Activated naive CD4-positive, alpha-beta T cell treated with Interleukin-2 at 50 U/mL for 16 hours (primary cell): ENCODE results near the gene ZBTB1.
"Not testable (repeated sequence)": the region's sequence is repeated elsewhere in the genome, so short reads cannot be mapped to it uniquely, and the experiment has no call there.

ENCODE experiments used
- DNase-seq: peaks from one replicate; pipeline ENCODE4 v3.0.0-alpha.2; 2020

The ZBTB1 gene

GRCh38 chr14:64536488-64537245 is 32.1 kb downstream of the ZBTB1 start:
- no peak for DNase-seq

- DNase-seq = peak; percentile 96
Observed at GRCh38 chr14:64540208-64541202, 35.9 kb downstream of the ZBTB1 start, which contains the start of gene HSPA2. Gene HSPA2, plus strand, starts transcription at chr14:64540741. Its CDS starts 109 bp downstream, at chr14:64540850.

DNA sequence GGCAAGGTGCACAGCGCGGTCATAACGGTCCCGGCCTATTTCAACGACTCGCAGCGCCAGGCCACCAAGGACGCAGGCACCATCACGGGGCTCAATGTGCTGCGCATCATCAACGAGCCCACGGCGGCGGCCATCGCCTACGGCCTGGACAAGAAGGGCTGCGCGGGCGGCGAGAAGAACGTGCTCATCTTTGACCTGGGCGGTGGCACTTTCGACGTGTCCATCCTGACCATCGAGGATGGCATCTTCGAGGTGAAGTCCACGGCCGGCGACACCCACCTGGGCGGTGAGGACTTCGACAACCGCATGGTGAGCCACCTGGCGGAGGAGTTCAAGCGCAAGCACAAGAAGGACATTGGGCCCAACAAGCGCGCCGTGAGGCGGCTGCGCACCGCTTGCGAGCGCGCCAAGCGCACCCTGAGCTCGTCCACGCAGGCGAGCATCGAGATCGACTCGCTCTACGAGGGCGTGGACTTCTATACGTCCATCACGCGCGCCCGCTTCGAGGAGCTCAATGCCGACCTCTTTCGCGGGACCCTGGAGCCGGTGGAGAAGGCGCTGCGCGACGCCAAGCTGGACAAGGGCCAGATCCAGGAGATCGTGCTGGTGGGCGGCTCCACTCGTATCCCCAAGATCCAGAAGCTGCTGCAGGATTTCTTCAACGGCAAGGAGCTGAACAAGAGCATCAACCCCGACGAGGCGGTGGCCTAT is 36.8 kb downstream of the ZBTB1 start:
- DNase-seq = peak; percentile 3

- peak; percentile 7 for DNase-seq
Observed at GRCh38 chr14:64541972-64542835, 37.6 kb downstream of the ZBTB1 start.

GRCh38 chr14:64542836-64543201 is 38.2 kb downstream of the ZBTB1 start:
- DNase-seq = no peak

DNA sequence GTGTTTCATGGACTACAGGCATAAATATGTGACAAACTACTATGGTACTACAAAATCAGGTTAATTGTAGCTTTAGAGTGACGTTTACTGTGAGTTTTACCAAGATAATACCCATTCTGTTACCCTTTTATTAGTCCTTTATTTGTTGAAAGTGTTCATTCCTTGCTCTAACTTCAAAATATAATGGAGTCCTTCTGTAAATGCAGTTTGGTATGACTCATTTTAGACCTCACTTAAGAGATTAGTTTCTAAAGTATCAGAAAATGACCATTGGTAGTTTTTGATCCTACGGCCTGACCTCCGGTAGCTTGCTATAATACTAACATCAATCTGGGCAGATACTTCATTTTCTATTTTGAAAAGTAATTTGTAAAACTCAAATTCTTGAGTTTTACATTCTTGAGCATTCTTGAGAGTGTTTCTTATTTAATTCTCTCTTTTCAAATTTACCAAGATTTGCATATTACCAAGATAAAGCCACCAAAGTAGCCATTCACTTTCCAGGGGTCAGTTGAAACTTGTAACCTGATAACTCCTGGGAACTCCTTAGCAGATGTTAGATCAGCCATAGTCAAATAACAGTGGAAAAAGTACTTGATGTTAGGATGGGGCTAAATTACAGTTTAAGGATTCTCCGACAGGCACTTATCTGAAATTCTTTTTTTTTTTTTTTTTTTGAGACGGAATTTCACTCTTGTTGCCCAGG is 40.2 kb downstream of the ZBTB1 start:
- DNase-seq = no peak

GRCh38 chr14:64549016-64549415 is 44.4 kb downstream of the ZBTB1 start:
- DNase-seq = no peak

GRCh38 chr14:64549791-64550620 is 45.4 kb downstream of the ZBTB1 start, which contains the start of gene PPP1R36:
Gene PPP1R36, plus strand, starts transcription at chr14:64549961. Its CDS starts 37 bp downstream, at chr14:64549998.
- peak; percentile 55 for DNase-seq

DNA sequence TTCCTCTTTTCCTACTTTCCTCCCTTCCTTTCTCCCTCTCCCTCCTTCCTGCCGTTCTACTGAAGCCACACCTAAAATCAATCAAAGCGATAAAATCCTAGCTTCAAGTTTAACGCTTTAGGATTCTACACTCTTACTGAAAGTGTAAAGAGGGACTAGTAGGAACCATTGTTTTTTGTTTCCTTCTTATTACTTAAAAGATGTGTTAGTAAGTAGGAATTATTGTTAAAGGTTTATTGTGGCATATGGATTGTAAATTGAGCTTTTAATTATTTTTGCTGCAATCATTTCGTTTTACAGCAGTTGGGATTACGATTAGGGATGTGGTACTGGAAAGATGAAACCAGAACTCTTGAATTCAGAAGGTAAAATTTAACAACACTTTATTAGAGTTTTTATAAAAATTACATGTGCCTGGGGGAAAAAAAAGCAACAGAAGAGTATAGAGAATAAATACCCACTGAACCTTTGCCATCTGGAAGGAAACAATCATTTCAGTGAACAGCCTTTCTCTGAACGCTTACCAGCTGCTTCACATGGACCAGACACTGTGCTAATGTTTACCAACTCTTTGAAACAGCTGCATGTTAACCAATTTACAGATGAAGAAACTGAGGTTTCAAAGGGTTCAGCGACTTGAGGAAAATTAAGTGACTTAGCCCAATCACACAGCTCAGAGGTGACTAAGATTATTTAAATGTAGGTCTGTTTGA is 46.2 kb downstream of the ZBTB1 start:
- DNase-seq = no peak

DNA sequence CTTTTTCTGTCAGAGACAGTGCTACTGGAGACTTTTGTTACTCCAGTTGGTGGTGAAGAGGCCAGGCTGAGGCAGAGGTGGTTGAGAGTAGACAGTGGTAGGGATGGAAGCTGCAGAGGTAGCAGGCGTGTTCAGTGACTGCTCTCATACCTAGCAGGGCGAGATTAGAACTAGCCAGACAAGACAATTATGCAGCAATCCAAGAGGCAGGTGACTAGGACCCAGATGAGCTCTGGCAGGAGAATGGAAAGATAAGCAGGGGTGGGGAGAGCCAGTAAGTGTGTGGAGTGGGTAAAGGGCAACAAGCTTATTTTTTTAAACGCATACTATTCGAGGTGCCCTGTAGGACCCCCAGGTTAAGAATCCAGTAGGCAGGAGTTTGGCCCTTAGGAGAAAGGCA is 50.0 kb downstream of the ZBTB1 start:
- DNase-seq = no peak

GRCh38 chr14:64556526-64556925 is 52.0 kb downstream of the ZBTB1 start:
- no peak for DNase-seq

DNA sequence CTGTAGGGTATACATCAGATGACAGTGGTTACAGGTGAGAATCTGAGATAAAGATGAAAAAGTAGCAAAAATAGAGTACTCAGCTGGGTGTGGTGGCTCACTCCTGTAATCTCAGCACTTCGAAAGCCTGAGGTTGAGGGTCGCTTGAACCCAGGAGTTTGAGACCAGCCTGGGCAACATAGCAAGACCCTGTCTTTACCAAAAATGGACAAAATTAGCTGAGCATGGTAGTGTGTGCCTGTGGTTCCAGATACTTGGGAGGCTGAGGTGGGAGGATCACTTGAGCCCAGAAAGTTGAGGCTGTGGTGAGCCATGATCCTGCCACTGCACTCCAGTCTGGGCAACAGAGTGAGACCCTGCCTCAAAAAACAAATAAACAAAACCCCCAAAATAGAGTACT is 53.6 kb downstream of the ZBTB1 start:
- not testable (repeated sequence) for DNase-seq

- no peak for DNase-seq
Observed at GRCh38 chr14:64561631-64562030, 57.1 kb downstream of the ZBTB1 start.

DNA sequence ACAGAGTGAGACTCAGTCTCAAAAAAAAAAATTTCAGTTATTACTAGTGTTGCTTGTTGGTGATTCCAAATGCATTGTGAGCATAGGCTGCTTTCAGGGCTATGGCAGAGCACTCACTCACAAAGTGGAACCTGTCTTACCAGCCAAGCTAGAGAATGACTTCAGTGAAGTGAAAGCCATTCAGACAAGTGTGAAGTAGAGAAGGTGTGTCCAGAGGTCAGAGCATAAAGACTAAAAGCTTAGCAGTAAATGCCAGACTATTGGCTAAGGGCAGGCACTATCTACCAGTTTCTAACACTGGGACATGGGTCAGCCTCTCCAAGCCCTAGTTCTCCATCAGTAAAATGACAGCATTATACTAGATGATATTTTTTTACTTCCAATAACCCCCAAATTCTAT is 57.9 kb downstream of the ZBTB1 start:
- no peak for DNase-seq

GRCh38 chr14:64563696-64564095 is 59.1 kb downstream of the ZBTB1 start:
- DNase-seq = no peak

DNA sequence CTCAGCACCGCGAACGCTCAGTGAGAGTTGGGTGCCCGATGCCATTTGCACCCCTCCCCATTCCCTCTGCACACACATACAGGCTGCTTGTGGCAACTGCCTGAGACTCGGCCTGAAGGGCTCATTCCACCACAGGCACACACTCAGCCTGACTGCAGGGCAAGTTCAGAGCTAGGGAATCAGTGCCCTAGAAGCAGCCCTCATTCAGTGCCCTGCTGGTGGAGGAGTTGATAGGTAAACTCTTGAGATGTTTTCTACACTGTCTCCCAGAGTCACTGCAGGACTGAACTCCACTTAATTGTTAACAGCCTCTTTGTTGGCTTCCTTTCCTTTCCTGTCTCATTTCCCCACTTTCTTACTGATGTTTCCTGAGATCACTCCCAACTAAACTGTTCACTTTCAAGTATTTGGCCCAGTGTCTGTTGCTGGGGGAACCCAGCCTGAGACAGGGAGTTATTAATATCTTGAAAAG is 62.1 kb downstream of the ZBTB1 start:
- no peak for DNase-seq

DNA sequence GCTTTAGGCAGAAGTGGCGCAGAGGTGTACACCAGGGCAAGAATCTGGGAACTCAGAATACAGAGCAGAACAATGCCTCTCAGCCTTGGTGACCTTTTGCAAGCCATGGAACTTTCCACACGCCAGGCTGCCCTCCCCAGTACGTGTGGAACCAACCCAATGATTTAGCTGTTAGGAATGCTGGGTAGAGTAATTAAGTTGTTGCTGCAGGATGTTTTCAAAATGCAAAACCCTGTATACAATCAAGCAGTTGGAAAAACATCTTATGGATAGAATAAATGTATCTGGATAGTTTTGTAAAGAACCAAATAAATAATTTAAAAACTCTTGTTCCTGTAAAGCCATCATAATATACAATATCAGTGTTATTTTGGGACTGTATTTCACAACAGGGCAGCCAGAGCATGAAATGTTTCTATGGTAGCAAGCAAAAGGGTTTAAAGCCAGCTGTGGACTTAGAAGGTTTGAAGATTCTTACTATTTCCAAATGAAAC is 64.6 kb downstream of the ZBTB1 start:
- no peak for DNase-seq

- not testable (repeated sequence) for DNase-seq
Observed at GRCh38 chr14:64569646-64570045, 65.1 kb downstream of the ZBTB1 start.

- no peak for DNase-seq
Observed at GRCh38 chr14:64572386-64573104, 68.0 kb downstream of the ZBTB1 start.
